Upper lobe of left lung (tissue), 6 donors: ENCODE results near the gene NFIB. TPM values are rescaled to one million over a fixed set of nuclear protein-coding genes. Genes with fewer than 3 reads are reported as not detected.

Experiments used
- ATAC-seq, 2 donors: fragments of 200-7000 bp; cut with Tn5 transposase; one replicate each; pipeline ENCODE4 v1.9.1; 2022; ENCODE audit warnings: mild to moderate bottlenecking in 2 of 2, moderate library complexity in 2 of 2; ENCODE audit not compliant: low FRiP score in 2 of 2
- DNase-seq, 2 donors: peaks; one replicate each; pipeline ENCODE4 v3.0.0-alpha.2; 2019 to 2020
- H3K27ac ChIP-seq, 4 donors: fragments of 200-600 bp; sonication (generic); one replicate each; pipeline ENCODE4 v1.5.1; 2016 to 2019
- H3K27me3 ChIP-seq, 4 donors: fragments of 200-600 bp; sonication (generic); one replicate each; pipeline ENCODE4 v1.5.1; 2017 to 2019
- H3K36me3 ChIP-seq, 4 donors: fragments of 200-600 bp; sonication (generic); one replicate each; pipeline ENCODE4 v1.5.1; 2016 to 2019
- H3K4me1 ChIP-seq, 4 donors: fragments of 200-600 bp; sonication (generic); one replicate each; pipeline ENCODE4 v1.5.1; 2018 to 2019
- H3K4me3 ChIP-seq, 4 donors: fragments of 200-600 bp; sonication (generic); one replicate each; pipeline ENCODE4 v1.5.1; 2017 to 2019; ENCODE audit warnings: mild to moderate bottlenecking in 2 of 4, moderate library complexity in 1 of 4
- H3K9me3 ChIP-seq, 4 donors: fragments of 200-600 bp; sonication (generic); one replicate each; pipeline ENCODE4 v1.5.1; 2018 to 2019
- CTCF ChIP-seq, 6 experiments: fragments of 450-650 bp in 4 of 6; fragments of 200-600 bp in 2 of 6; sonication (generic) in 2 of 6; IDR thresholded peaks; one replicate each; pipeline ENCODE4 v1.5.1; 2016 to 2019; ENCODE audit warnings: antibody characterized with exemption in 6 of 6
- EP300 ChIP-seq, 4 donors: sonication (generic); formaldehyde crosslinking; IDR thresholded peaks; one replicate each; pipeline ENCODE4 v1.5.1; 2017; ENCODE audit warnings: antibody characterized with exemption in 4 of 4, control low read depth in 2 of 4
- POLR2A ChIP-seq, 4 donors: fragments of 450-650 bp; IDR thresholded peaks; one replicate each; pipeline ENCODE4 v1.5.1; 2016 to 2017; ENCODE audit warnings: antibody characterized with exemption in 4 of 4, mild to moderate bottlenecking in 2 of 4
- POLR2AphosphoS5 ChIP-seq, 2 donors: sonication (generic); formaldehyde crosslinking; IDR thresholded peaks; one replicate each; pipeline ENCODE4 v1.5.1; 2017; ENCODE audit warnings: antibody characterized with exemption in 2 of 2
- WGBS, 2 donors: methylation state at CpG; one replicate each; pipeline ENCODE4 v1.1.5; 2017 to 2018; 5-methylcytosine and 5-hydroxymethylcytosine counted together
- total RNA-seq, 6 donors: library from RNA; depleted of rRNA in 4 of 6; stranded (reverse); fragments of >200 nt in 4 of 6; gene quantifications; one replicate each; pipeline versions ENCODE4 v1.1.0 to v1.2.1, GENCODE V29; 2016 to 2021
- donor health status: DM: no; HTN: no; CAD: no; lungs with moderate emphysema.
- donor health status: DM: no; HTN: yes; CAD: no; lungs with severe emphysema.

Gene NFIB
- total RNA-seq, 6 donors from 2014 or later: 33.9 to 109 (median 67.5) TPM

DNA sequence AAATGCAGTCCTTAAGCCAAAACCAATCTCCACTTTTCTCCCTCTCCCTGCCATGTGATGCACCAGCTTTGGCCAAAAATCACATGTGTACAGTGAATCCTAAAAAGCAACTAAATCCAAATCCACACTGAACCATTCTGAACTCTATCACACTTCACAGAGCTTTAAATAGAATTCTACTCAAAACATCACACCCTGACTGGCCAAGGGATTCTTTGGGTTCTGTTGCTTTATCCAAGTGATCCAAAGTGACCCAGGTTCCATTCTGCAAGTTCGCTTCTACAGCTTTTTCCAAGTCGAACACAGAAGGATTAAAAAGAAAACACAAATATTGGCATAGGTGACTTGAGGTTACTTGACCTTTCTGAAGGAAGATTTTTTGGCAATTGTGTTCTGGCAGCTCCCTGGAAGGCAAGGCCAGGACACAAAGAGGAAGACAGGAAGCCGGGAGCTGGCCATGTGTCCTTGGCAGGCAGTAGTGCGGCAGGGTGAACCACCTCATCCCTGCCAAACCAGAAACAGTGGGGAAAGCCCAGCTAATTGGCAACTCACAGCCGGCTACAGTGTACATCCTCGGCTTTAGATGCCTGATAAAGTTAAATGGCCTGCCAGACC lies 115.0 kb downstream of the NFIB start:
- Histone ChIP-seq H3K4me1 (peaks cover 19 to 30% (median 24%) of the 10 kb centered on the region in 4 donors), H3K36me3 (no peaks in the 10 kb centered on the region), H3K27ac (peak overlapping the region; percentile 2 to 50 (median 42)), H3K4me3 (no peak overlapping the region), H3K27me3 (no peaks in the 10 kb centered on the region), H3K9me3 (no peaks in the 10 kb centered on the region)
- ATAC-seq: peak in 1 of 2 donors; percentile 81
- WGBS, 2 donors: 28 to 39% methylated on average over 6 of the region's 6 CpGs
- TF ChIP-seq POLR2A (IDR thresholded peaks at IDR 0.05) (no peak), CTCF (IDR thresholded peaks at IDR 0.05) (no peak), POLR2AphosphoS5 (IDR thresholded peaks at IDR 0.05) (peak in 1 of 2 donors; percentile 44)
- DNase-seq: peak in 1 of 2 donors; percentile 41

DNA sequence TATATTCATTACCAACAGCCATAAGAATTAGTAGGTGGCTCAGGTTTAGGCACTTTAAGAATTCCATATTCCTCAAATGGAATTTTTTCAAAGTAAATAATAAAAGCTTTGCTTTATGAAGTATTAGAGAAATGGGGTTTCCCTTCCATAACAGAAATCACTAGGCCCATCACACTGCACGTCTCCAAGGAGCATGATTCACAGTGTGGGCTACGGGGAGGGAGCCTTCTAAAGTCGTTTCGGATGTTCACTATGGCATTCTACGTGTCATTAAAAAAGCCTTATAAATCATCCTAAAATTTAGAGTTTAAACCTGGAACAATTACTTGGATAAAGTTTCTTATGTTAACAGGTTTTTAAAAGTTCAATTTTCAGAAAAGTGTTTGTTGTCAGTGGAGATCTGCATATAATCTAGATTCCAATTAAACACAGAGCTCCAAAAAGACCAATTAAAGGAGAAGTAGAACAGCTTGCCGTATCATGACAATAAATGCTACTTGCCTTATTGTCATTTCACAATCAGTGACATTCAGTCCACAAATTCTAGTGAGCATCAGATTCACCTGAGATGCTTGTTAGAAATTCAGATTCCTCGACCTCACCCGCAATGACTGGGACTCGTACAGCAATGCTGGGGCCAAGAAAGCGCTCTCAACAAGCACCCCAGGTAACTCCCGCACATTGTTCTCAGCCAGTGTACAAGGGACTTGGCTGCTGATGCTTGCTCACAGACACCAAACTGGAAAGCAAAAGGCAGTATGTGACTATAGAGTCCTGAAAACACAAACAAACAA lies 115.7 kb downstream of the NFIB start:
- H3K36me3 ChIP-seq: no peaks in the 10 kb centered on the region
- TF ChIP-seq EP300 (IDR thresholded peaks at IDR 0.05) (no peak), CTCF (IDR thresholded peaks at IDR 0.05) (no peak), POLR2A (IDR thresholded peaks at IDR 0.05) (no peak), POLR2AphosphoS5 (IDR thresholded peaks at IDR 0.05) (no peak)
- peaks cover 19 to 30% (median 26%) of the 10 kb centered on the region in 4 donors for H3K4me1 ChIP-seq
- peak overlapping the region in 3 of 4 donors; percentile 41 to 50 (median 43) for H3K27ac ChIP-seq
- ATAC-seq: peak in 1 of 2 donors; percentile 73
- no peaks in the 10 kb centered on the region for H3K9me3 ChIP-seq
- no peak overlapping the region for H3K4me3 ChIP-seq
- WGBS, 2 donors: 83 to 86% methylated on average over 11 of the region's 11 CpGs
- DNase-seq: no peak
- H3K27me3 ChIP-seq: no peaks in the 10 kb centered on the region

- 77 to 87% methylated on average over 4 of the region's 4 CpGs for WGBS, 2 donors
- no peak for DNase-seq
- H3K27me3 ChIP-seq: no peaks in the 10 kb centered on the region
- H3K4me1 ChIP-seq: peaks cover 13 to 25% (median 19%) of the 10 kb centered on the region in 4 donors
- no peak for ATAC-seq
- H3K9me3 ChIP-seq: no peaks in the 10 kb centered on the region
- H3K4me3 ChIP-seq: no peak overlapping the region
- TF ChIP-seq EP300 (IDR thresholded peaks at IDR 0.05): no peak
- no peak for TF ChIP-seq POLR2AphosphoS5 (IDR thresholded peaks at IDR 0.05)
- no peak for TF ChIP-seq POLR2A (IDR thresholded peaks at IDR 0.05)
- TF ChIP-seq CTCF (IDR thresholded peaks at IDR 0.05): no peak
- peak overlapping the region in 1 of 4 donors; percentile 4 for H3K27ac ChIP-seq
- H3K36me3 ChIP-seq: no peaks in the 10 kb centered on the region
These were observed 116.5 kb downstream of the NFIB start for GRCh38 chr9:14197325-14197858.

DNA sequence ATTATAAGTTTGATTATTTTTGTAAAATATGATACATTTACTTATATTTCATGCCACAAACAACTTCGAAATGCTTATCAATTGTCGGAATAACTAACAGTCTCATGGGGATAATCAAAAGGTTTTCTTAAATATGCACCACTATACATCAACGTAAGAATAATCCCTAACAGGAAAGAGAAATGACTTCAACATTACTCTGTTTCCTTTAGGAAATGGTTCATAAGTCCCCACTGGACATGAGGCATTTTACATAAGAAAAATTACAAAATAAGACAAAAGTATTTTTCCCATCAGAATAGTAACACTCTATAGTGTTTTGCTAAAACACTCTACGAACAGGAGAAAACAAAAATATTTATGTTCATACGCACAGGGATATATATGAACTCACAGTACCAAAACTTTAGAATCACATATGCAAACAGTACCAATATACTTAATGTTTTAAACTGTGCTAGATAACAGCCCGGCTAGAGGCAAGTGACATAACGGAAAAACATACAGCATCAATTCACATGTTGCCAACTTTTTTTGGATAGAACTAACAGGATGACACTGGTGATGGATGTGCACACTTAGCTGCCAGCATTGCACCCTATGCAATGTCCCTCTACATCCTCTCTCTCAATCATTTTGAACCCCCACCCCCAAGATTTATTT lies 120.5 kb downstream of the NFIB start:
- 56 to 64% methylated on average over 7 of the region's 7 CpGs for WGBS, 2 donors
- ATAC-seq (no peak), DNase-seq (no peak)
- Histone ChIP-seq H3K4me3 (no peak overlapping the region), H3K27ac (no peak overlapping the region), H3K36me3 (no peaks in the 10 kb centered on the region), H3K27me3 (no peaks in the 10 kb centered on the region), H3K9me3 (no peaks in the 10 kb centered on the region), H3K4me1 (peaks cover 0 to 21% (median 4%) of the 10 kb centered on the region in 4 donors)
- TF ChIP-seq CTCF (IDR thresholded peaks at IDR 0.05): no peak
- no peak for TF ChIP-seq EP300 (IDR thresholded peaks at IDR 0.05)
- TF ChIP-seq POLR2AphosphoS5 (IDR thresholded peaks at IDR 0.05): no peak
- TF ChIP-seq POLR2A (IDR thresholded peaks at IDR 0.05): no peak
